Testis (tissue), 2 donors: ENCODE results near the gene ITGAD.

Experiments
- POLR2A ChIP-seq: fragments of 450-650 bp; IDR thresholded peaks from one replicate; pipeline ENCODE4 v1.6.1; 2017; ENCODE audit warnings: antibody characterized with exemption, mild to moderate bottlenecking, moderate library complexity
- TF ChIP-seq, protein P1 (sequence below), 3 experiments: fragments of 450-650 bp in 2 of 3; fragments of 200-600 bp in 1 of 3; sonication (generic) in 1 of 3; IDR thresholded peaks; one replicate each; pipeline ENCODE4 v1.5.1; 2016 to 2019; ENCODE audit warnings: antibody characterized with exemption in 3 of 3, mild to moderate bottlenecking in 2 of 3, moderate library complexity in 1 of 3

GRCh38 chr16:31386157-31386984, 6.8 kb upstream of the ITGAD start:
- TF ChIP-seq, protein P1, sequence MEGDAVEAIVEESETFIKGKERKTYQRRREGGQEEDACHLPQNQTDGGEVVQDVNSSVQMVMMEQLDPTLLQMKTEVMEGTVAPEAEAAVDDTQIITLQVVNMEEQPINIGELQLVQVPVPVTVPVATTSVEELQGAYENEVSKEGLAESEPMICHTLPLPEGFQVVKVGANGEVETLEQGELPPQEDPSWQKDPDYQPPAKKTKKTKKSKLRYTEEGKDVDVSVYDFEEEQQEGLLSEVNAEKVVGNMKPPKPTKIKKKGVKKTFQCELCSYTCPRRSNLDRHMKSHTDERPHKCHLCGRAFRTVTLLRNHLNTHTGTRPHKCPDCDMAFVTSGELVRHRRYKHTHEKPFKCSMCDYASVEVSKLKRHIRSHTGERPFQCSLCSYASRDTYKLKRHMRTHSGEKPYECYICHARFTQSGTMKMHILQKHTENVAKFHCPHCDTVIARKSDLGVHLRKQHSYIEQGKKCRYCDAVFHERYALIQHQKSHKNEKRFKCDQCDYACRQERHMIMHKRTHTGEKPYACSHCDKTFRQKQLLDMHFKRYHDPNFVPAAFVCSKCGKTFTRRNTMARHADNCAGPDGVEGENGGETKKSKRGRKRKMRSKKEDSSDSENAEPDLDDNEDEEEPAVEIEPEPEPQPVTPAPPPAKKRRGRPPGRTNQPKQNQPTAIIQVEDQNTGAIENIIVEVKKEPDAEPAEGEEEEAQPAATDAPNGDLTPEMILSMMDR (IDR thresholded peaks at IDR 0.05), result no peak
- TF ChIP-seq POLR2A, result no peak
